GM12872 (cell line): ENCODE measurements around the gene PSMD8.

Experiments
- TF ChIP-seq, protein P1 (sequence below): IDR thresholded peaks from 3 replicates; pipeline ENCODE4 v1.5.1; 2011; ENCODE audit warnings: low read depth, mild to moderate bottlenecking, low read length, moderate library complexity; ENCODE audit not compliant: insufficient read depth

Gene PSMD8

DNA sequence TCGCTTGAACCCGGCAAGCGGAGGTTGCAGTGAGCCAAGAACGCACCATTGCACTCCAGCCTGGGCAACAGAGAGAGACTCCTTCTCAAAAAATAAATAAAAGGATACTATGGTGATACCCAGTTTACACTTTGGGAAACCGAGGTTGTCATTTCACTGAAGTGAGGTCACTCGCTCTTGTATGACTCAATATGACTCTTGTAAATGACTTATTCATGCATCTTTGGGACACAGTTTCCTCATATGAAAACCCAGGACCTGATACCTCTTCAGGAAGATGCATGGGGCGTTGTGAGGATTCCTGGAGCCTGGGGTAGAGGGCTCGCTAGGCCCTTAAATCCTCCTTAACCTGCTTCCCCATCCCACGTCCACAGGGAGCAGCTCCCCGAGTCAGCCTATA lies 4.5 kb downstream of the PSMD8 start:
- TF ChIP-seq, protein P1, sequence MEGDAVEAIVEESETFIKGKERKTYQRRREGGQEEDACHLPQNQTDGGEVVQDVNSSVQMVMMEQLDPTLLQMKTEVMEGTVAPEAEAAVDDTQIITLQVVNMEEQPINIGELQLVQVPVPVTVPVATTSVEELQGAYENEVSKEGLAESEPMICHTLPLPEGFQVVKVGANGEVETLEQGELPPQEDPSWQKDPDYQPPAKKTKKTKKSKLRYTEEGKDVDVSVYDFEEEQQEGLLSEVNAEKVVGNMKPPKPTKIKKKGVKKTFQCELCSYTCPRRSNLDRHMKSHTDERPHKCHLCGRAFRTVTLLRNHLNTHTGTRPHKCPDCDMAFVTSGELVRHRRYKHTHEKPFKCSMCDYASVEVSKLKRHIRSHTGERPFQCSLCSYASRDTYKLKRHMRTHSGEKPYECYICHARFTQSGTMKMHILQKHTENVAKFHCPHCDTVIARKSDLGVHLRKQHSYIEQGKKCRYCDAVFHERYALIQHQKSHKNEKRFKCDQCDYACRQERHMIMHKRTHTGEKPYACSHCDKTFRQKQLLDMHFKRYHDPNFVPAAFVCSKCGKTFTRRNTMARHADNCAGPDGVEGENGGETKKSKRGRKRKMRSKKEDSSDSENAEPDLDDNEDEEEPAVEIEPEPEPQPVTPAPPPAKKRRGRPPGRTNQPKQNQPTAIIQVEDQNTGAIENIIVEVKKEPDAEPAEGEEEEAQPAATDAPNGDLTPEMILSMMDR, result no peak

DNA sequence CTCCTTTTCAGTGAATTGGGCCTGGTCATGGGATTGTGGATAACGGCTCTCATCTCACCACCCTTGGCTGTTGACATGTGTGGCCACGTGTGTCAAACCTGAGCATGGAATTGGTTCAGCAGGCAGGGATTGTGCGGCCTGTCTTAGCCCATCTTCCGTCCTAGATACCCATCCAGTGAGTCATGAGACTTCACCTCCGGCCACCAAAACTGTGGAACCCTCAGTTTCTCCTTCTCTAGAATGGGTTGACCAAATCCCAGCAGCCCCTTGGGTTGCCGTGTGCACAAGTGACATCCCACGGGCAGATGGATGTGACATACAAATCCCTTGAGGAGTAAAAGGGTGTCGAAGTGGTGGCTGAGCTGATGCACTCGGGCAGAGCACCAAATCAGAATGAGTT lies 6.8 kb downstream of the PSMD8 start:
- TF ChIP-seq, protein P1, result no peak

DNA sequence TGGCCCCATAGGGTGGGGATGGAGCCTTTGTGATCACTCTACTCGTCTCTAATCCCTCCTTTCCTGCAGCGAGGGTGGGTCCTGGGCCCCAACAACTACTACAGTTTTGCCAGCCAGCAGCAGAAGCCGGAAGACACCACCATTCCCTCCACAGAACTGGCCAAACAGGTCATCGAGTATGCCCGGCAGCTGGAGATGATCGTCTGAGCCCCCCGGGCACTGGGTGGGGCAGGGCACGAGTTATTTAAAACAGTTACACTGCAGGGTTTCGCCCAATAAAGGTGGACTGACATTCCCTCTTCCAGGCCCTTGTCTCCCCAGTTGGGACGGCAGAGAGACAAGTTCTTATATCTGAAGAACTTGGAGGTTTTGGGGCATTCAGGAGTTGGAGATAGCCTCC lies 8.8 kb downstream of the PSMD8 start:
- TF ChIP-seq, protein P1, result no peak

DNA sequence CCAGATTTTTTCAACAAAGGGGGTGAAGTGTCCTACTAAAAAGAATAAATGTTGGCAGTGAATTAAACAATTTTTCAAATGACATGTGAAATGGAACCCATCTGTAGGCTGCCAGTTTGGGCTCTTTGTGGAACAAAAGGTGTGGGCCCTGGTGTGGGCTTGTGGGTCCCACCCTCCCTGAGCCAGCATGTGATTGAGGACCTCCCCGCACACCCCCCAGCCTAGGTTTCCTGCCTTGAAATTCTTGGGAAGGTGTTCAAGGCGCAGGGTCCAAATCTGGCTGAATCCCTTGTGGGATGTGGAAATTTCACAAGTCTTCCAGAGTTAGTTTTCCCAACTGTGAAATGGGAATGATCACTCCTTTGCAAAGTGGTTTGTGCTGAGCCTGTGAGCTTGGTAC lies 9.4 kb downstream of the PSMD8 start:
- TF ChIP-seq, protein P1, result no peak

DNA sequence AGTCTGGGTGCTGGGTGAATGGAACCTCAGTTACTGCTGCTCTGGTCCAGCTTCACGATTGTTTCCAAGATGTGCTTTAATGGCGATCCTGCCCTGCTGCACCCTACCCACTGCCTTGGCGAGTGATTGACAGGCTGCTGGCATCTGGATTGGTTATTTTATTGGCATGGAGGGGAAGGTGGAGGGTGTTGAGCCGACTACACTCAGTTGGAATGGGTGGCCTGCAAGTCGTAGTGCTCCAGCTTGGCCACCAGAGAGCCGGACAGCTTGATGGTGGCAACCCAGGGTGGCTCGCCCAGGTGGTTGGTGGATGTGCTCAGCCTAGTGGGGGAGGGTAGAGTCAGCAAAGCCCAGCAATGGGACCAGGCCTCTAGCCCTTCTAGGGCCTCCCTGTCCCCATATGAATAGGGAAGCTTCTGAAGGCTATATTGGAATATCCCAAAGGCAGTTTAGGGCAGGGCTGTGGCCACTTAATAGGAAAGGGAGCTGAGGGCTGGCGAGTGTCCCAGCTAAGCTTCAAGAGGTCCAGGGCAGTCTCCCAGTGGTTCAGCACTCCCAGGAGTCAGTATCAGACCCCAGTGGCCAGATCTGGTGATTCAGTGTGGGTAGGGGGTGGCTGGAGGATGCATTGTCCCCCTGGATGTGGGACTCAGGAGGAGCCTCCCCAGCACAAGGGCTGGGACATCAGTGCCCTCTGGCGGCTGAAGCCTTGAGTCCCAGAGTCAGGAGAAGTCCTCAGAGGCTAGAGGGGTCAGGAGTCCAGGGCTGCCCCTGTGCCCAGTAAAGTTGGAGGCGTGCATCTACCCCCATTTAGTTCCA lies 10.0 kb downstream of the PSMD8 start:
- TF ChIP-seq, protein P1, result 0 out of 3 replicates have a peak, but pooled peaks have one; percentile 13

DNA sequence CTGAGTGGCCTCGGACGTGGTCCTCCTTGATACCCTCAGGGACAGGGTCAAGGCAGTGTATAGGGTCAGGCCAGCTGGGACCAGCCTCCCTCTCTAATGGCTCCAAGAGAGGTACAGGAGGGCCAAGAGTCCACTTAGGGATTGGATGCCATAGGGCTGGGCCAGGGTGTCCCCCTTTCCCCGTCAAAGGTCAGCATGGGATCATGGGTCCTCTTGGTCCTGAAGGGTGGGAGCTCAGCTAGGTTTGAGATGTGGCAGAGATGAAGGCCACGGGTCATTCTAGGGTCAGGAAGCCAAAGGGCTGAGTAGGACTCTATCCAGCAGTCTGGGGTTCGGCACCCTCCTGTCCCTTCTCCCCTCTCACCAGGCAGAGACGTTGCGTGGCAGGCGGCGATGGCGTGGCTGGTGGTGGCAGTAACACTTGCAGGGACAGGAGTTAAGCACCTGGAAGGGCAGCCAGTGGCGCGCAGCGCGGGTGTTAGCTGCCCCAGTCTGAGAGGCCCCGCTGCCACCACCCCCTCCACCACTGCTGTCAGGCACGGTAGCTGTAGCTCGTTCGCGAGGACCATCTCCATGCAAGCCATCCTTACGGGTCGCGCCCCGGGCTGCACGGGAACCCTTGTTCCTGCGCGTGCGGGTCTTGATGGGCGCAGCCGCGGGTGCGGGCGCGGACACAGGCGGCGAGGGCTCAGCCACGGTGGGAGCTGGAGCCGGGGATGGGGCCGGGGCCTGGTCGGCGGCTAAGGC lies 10.9 kb downstream of the PSMD8 start:
- TF ChIP-seq, protein P1, result no peak

DNA sequence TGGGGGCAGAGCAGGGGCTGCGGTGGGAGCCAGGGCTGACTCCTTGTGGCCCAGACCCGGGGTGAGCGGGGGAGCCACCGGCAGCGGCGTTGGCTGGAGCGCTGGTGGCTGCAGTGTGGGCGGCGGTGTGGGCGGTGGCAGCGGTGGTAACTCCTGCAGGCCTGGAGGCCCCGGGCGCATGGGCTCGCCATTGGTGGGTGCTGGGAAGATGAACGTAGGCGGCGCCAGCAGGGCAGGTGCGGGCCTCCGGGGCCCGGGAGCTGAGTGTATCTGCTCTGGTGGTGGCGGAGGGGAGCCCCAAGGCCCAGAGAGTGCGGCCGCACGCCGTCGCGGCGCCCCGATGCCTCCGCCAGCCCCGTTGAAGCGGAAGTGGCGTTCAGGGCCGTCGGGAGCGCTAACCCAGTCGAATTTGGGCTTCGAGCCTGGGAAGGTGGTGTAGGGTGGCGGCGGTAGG lies 11.5 kb downstream of the PSMD8 start:
- TF ChIP-seq, protein P1, result no peak
